Measurements from ENCODE around the gene DGAT2. TPM values are rescaled to one million over a fixed set of nuclear protein-coding genes. Genes with fewer than 3 reads are reported as not detected.
"Not testable (repeated sequence)": the region's sequence is repeated elsewhere in the genome, so short reads cannot be mapped to it uniquely, and the experiment has no call there.

The DGAT2 gene
- total RNA-seq, 2 donors from 2014 or later = 6.0 to 14.2 TPM

DNA sequence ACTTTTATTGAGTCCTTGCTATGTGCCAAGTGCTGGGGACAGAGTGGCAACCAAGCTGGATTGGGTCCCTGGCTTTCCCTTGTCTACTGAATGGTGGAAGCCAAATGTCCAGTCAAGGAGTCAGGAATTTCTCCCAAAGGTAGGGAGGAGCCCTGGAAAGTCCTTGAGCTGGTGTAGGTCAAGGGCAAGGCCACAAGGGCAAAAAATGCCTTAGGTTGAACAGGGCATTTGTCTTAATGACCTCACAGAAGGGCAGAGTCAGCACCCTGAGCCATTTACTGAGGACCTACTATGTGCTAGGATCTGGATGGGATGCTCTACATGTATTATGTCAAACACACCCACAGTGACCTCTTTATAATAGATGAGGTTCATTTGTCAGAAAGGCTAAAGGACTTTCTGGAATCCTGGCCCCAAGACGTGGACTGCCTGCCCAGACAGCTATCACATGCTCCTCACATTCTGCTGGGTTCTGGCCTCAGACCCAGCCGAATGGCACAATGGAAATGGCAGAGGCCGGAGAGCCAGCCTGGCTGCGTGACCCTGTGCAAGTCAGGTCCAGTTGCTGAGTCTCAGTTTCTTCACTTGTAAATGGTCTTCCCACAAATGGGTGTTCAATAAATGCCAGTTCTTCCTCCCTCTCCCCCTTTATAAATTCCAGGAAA lies 33.3 kb upstream of the DGAT2 start:
- TF ChIP-seq, protein P1, sequence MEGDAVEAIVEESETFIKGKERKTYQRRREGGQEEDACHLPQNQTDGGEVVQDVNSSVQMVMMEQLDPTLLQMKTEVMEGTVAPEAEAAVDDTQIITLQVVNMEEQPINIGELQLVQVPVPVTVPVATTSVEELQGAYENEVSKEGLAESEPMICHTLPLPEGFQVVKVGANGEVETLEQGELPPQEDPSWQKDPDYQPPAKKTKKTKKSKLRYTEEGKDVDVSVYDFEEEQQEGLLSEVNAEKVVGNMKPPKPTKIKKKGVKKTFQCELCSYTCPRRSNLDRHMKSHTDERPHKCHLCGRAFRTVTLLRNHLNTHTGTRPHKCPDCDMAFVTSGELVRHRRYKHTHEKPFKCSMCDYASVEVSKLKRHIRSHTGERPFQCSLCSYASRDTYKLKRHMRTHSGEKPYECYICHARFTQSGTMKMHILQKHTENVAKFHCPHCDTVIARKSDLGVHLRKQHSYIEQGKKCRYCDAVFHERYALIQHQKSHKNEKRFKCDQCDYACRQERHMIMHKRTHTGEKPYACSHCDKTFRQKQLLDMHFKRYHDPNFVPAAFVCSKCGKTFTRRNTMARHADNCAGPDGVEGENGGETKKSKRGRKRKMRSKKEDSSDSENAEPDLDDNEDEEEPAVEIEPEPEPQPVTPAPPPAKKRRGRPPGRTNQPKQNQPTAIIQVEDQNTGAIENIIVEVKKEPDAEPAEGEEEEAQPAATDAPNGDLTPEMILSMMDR (conservative IDR thresholded peaks at IDR 0.05) = no peak
- Mint-ChIP-seq H3K4me3 (no peak overlapping the region), H3K27me3 (ENCODE audit: insufficient read depth) (peaks cover 19% of the 10 kb centered on the region), H3K36me3 (ENCODE audit: low read depth) (no peaks in the 10 kb centered on the region), H3K9me3 (peaks cover 4% of the 10 kb centered on the region), H3K4me1 (peaks cover 7% of the 10 kb centered on the region), H3K27ac (no peak overlapping the region)
- H3K9ac ChIP-seq (ENCODE audit: extremely low read depth, low read length, poor library complexity, severe bottlenecking) = no peak overlapping the region
- no peaks in the 10 kb centered on the region for H3K4me1 ChIP-seq (ENCODE audit: control insufficient read depth, insufficient read depth, low read length)
- 93 to 100% methylated on average over 2 to 4 of the region's 4 CpGs for WGBS, 2 experiments (ENCODE audit: insufficient coverage in 1 of 2, insufficient read length in 1 of 2)
- peaks cover 4% of the 10 kb centered on the region for H3K9me3 ChIP-seq (ENCODE audit: control insufficient read depth, low read length)
- peak; percentile 33 for DNase-seq
- H3K4me3 ChIP-seq (ENCODE audit: low read length) = no peak overlapping the region
- H3K27ac ChIP-seq (ENCODE audit: low read depth, low read length) = no peak overlapping the region
- H3K36me3 ChIP-seq (ENCODE audit: control insufficient read depth, insufficient read depth, low read length) = no peaks in the 10 kb centered on the region
- no peaks in the 10 kb centered on the region for H3K27me3 ChIP-seq (ENCODE audit: control insufficient read depth, insufficient read depth, low read length, poor library complexity, severe bottlenecking)

DNA sequence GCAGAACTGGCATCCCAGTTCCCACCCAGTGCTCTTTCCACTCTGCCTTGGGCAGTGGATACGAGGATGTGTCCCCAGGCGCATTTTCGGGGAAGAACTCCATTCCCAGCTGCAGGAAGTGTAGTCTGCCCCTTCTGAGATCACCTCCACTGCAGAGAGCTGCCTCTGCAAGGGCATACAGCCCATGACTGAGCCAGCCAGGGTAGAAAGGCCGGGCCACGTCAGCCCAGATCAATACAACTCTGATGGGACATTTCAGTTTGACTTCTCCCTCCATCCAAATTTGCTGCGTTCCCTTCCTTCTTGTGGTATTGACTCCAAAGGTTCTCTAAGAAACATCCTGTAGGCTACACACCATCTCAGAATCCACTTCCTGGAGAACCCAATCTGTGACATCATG lies 31.3 kb upstream of the DGAT2 start:
- peaks cover 4% of the 10 kb centered on the region for H3K9me3 Mint-ChIP-seq
- no peak overlapping the region for H3K27ac Mint-ChIP-seq
- no peak overlapping the region for H3K27ac ChIP-seq (ENCODE audit: low read depth, low read length)
- H3K36me3 Mint-ChIP-seq (ENCODE audit: low read depth) = no peaks in the 10 kb centered on the region
- WGBS, 2 experiments (ENCODE audit: insufficient coverage in 1 of 2, insufficient read length in 1 of 2) = 93 to 100% methylated on average over 4 to 6 of the region's 6 CpGs
- peaks cover 15% of the 10 kb centered on the region for H3K27me3 Mint-ChIP-seq (ENCODE audit: insufficient read depth)
- peaks cover 7% of the 10 kb centered on the region for H3K4me1 Mint-ChIP-seq
- H3K4me1 ChIP-seq (ENCODE audit: control insufficient read depth, insufficient read depth, low read length) = no peaks in the 10 kb centered on the region
- no peaks in the 10 kb centered on the region for H3K27me3 ChIP-seq (ENCODE audit: control insufficient read depth, insufficient read depth, low read length, poor library complexity, severe bottlenecking)
- H3K4me3 Mint-ChIP-seq = no peak overlapping the region
- DNase-seq = peak; percentile 26
- H3K9ac ChIP-seq (ENCODE audit: extremely low read depth, low read length, poor library complexity, severe bottlenecking) = no peak overlapping the region
- no peak overlapping the region for H3K4me3 ChIP-seq (ENCODE audit: low read length)
- no peaks in the 10 kb centered on the region for H3K36me3 ChIP-seq (ENCODE audit: control insufficient read depth, insufficient read depth, low read length)
- peaks cover 4% of the 10 kb centered on the region for H3K9me3 ChIP-seq (ENCODE audit: control insufficient read depth, low read length)
- TF ChIP-seq, protein P1 (conservative IDR thresholded peaks at IDR 0.05) = no peak

DNA sequence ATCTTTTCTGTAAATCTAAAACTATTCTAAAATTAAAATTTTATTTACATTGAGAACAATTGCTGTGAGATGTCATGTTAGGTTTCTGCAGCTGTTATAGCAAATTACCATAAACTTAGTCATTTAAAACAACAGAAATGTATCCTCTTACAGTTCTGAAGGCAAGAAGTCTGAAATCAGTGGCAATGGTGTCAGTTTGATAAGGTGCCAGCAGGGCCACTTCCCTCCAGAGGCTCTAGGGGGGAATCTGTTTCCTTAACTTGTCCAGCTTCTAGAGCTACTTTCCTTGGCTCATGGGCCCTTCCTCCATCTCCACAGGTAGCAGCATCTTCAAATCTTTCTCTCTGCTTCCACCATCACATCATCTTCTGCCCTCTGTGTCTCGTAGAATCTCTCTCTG lies 27.9 kb upstream of the DGAT2 start:
- H3K4me3 Mint-ChIP-seq = no peak overlapping the region
- peaks cover 23% of the 10 kb centered on the region for H3K27me3 Mint-ChIP-seq (ENCODE audit: insufficient read depth)
- TF ChIP-seq, protein P1 (conservative IDR thresholded peaks at IDR 0.05) = peak; percentile 52
- peak; percentile 41 for DNase-seq
- Histone ChIP-seq H3K36me3 (ENCODE audit: control insufficient read depth, insufficient read depth, low read length) (no peaks in the 10 kb centered on the region), H3K4me3 (ENCODE audit: low read length) (no peak overlapping the region), H3K27me3 (ENCODE audit: control insufficient read depth, insufficient read depth, low read length, poor library complexity, severe bottlenecking) (no peaks in the 10 kb centered on the region), H3K9me3 (ENCODE audit: control insufficient read depth, low read length) (peaks cover 4% of the 10 kb centered on the region), H3K4me1 (ENCODE audit: control insufficient read depth, insufficient read depth, low read length) (no peaks in the 10 kb centered on the region), H3K9ac (ENCODE audit: extremely low read depth, low read length, poor library complexity, severe bottlenecking) (no peak overlapping the region), H3K27ac (ENCODE audit: low read depth, low read length) (no peak overlapping the region)
- H3K4me1 Mint-ChIP-seq = no peaks in the 10 kb centered on the region
- H3K36me3 Mint-ChIP-seq (ENCODE audit: low read depth) = no peaks in the 10 kb centered on the region
- WGBS, 2 experiments (ENCODE audit: insufficient coverage in 1 of 2, insufficient read length in 1 of 2) = 91 to 100% methylated on average over 1 of the region's 1 CpG
- peaks cover 4% of the 10 kb centered on the region for H3K9me3 Mint-ChIP-seq
- H3K27ac Mint-ChIP-seq = no peak overlapping the region

DNA sequence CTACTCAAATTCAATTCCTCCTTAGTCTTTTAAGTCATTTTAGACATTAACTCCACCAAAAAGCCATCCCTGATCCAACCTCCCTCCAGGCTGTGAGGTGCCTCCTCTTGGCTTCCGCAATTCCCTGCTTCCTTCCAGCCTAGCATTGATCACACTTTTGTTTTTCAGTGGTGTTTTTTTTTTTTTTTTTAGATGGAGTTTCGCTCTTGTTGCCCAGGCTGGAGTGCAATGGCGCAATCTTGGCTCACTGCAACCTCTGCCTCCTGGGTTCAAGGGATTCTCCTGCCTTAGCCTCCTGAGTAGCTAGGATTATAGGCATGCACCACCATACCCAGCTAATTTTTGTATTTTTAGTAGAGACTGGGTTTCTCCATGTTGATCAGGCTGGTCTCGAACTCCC lies 25.4 kb upstream of the DGAT2 start:
- not testable (repeated sequence) for H3K4me3 Mint-ChIP-seq; H3K4me3 ChIP-seq (ENCODE audit: low read length)
- 91 to 100% methylated on average over 1 to 4 of the region's 4 CpGs for WGBS, 2 experiments (ENCODE audit: insufficient coverage in 1 of 2, insufficient read length in 1 of 2)

More for the DNA sequence above, 25.4 kb upstream of the DGAT2 start:
- not testable (repeated sequence) for DNase-seq; H3K27me3 ChIP-seq (ENCODE audit: control insufficient read depth, insufficient read depth, low read length, poor library complexity, severe bottlenecking); H3K27ac Mint-ChIP-seq; H3K36me3 ChIP-seq (ENCODE audit: control insufficient read depth, insufficient read depth, low read length); H3K27ac ChIP-seq (ENCODE audit: low read depth, low read length); H3K9ac ChIP-seq (ENCODE audit: extremely low read depth, low read length, poor library complexity, severe bottlenecking); H3K4me1 Mint-ChIP-seq; H3K9me3 ChIP-seq (ENCODE audit: control insufficient read depth, low read length); H3K36me3 Mint-ChIP-seq (ENCODE audit: low read depth); H3K4me1 ChIP-seq (ENCODE audit: control insufficient read depth, insufficient read depth, low read length)
- H3K27me3 Mint-ChIP-seq (ENCODE audit: insufficient read depth) = peaks cover 26% of the 10 kb centered on the region
- H3K9me3 Mint-ChIP-seq = peaks cover 16% of the 10 kb centered on the region

All from endodermal cell (in vitro differentiated cells).